PC-3 (cell line): ENCODE measurements around the gene ZNF697. TPM values are rescaled to one million over a fixed set of nuclear protein-coding genes. Genes with fewer than 3 reads are reported as not detected.
A peak's percentile ranks its signal among the peaks of the same experiment; 100 is the strongest.

Experiments used
- ATAC-seq: fragments of 200-7000 bp; cut with Tn5 transposase; 2 replicates; pipeline ENCODE4 v1.9.1; 2020; ENCODE audit warnings: mild to moderate bottlenecking, moderate library complexity
- BruUV-seq: library from RNA; stranded (reverse); fragments of 400-500 nt; replicated peaks from 2 replicates; lab custom pipeline; 2021; lab: Mats Ljungman, UMichigan
- CTCF ChIA-PET: fragments of 300-600 bp; sonication (Branson Sonifier 250); formaldehyde crosslinking; loops from one replicate; lab custom pipeline; 2022; ENCODE audit warnings: antibody characterized with exemption; lab: Charles Lee
- POLR2A ChIA-PET: fragments of 300-600 bp; sonication (Branson Sonifier 250); formaldehyde crosslinking; loops from one replicate; lab custom pipeline; 2022; ENCODE audit warnings: antibody characterized with exemption; ENCODE audit not compliant: unreplicated experiment; lab: Charles Lee
- DNase-seq: peaks from one replicate; pipeline ENCODE4 v3.0.0-alpha.2; 2015
- H2AFZ ChIP-seq: fragments of 300-600 bp; sonication (generic); 2 replicates; pipeline ENCODE4 v1.6.0; 2016; ENCODE audit warnings: antibody characterized with exemption, low read length
- H3F3A ChIP-seq: fragments of 300-600 bp; sonication (generic); one replicate; pipeline ENCODE4 v1.6.0; 2017; ENCODE audit warnings: antibody characterized with exemption, low read length, control low read depth, mild to moderate bottlenecking; ENCODE audit not compliant: unreplicated experiment
- H3K27ac ChIP-seq: fragments of 300-600 bp; sonication (generic); 2 replicates; pipeline ENCODE4 v1.5.1; 2016; ENCODE audit warnings: mild to moderate bottlenecking, low read length
- H3K27me3 ChIP-seq: fragments of 300-600 bp; sonication (generic); 2 replicates; pipeline ENCODE4 v1.6.1; 2016; ENCODE audit warnings: low read length, mixed read lengths
- H3K36me3 ChIP-seq: fragments of 300-600 bp; sonication (generic); 2 replicates; pipeline ENCODE4 v1.6.1; 2016; ENCODE audit warnings: low read depth, mixed run types, low read length, mixed read lengths
- H3K4me1 ChIP-seq: fragments of 300-600 bp; sonication (generic); 2 replicates; pipeline ENCODE4 v1.5.1; 2016; ENCODE audit warnings: low read length; ENCODE audit not compliant: insufficient read depth
- H3K4me2 ChIP-seq: fragments of 300-600 bp; sonication (generic); 2 replicates; pipeline ENCODE4 v1.6.0; 2016; ENCODE audit warnings: low read length
- H3K4me3 ChIP-seq: fragments of 300-600 bp; sonication (generic); 2 replicates; pipeline ENCODE4 v1.5.1; 2016; ENCODE audit warnings: mild to moderate bottlenecking, low read length, mixed read lengths
- H3K79me2 ChIP-seq: fragments of 300-600 bp; sonication (generic); 2 replicates; pipeline ENCODE4 v1.6.1; 2017; ENCODE audit warnings: low read length, mixed read lengths
- H3K9ac ChIP-seq: fragments of 300-600 bp; sonication (generic); 2 replicates; pipeline ENCODE4 v1.6.0; 2016; ENCODE audit warnings: mild to moderate bottlenecking, low read length
- H3K9me2 ChIP-seq: fragments of 300-600 bp; sonication (generic); replicated peaks from 2 replicates; pipeline ENCODE4 v1.6.1; 2016; ENCODE audit warnings: mixed run types, low read length, mixed read lengths
- H3K9me3 ChIP-seq: fragments of 300-600 bp; sonication (generic); 2 replicates; pipeline ENCODE4 v1.6.1; 2016; ENCODE audit warnings: low read length, mixed read lengths
- H4K20me1 ChIP-seq: fragments of 300-600 bp; sonication (generic); 2 replicates; pipeline ENCODE4 v1.6.1; 2016; ENCODE audit warnings: low read length, mixed read lengths
- EZH2 ChIP-seq: fragments of 300-600 bp; sonication (generic); IDR thresholded peaks from one replicate; pipeline ENCODE4 v1.6.1; 2017; ENCODE audit warnings: antibody characterized with exemption, mild to moderate bottlenecking, low read length; ENCODE audit not compliant: unreplicated experiment
- EZH2phosphoT487 ChIP-seq: fragments of 300-600 bp; sonication (generic); IDR thresholded peaks from 2 replicates; pipeline ENCODE4 v1.6.1; 2018; ENCODE audit warnings: mild to moderate bottlenecking, antibody characterized with exemption, low read length, borderline replicate concordance
- intact Hi-C: fragments of 100-400 bp; cut with micrococcal nuclease; formaldehyde crosslinking; loops from 2 replicates; pipeline ENCODE4 v1.9.0; 2023
- total RNA-seq: library from RNA; depleted of rRNA; stranded (reverse); fragments of >200 nt; gene quantifications from 2 replicates; pipeline ENCODE4 v1.2.3, GENCODE V29; 2014
- TF ChIP-seq, protein P1 (sequence below): fragments of 300-600 bp; sonication (generic); conservative IDR thresholded peaks from 2 replicates; pipeline ENCODE4 v1.5.1; 2017; ENCODE audit warnings: antibody characterized with exemption, low read depth, mild to moderate bottlenecking, low read length

The ZNF697 gene
- total RNA-seq, 1 experiment from 2014 or later: 5.3 TPM

DNA sequence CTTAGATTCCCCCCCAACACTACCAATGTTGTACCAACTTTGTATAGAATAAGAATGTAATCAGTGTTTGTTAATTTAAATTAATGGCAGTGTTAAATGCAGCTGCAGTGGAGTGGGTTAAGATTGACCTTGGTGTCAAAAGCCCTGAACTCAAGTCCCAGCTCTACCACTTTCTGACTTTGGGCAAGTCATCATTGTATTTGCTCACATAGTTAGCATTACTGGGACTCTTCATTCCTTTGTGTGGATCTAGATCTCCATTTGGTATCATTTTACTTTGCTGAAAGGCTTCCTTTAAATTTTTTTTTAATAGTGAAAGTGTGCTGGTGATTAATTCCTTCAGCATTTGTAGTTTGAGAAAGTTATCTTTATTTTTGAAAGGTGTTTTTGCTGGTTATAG is 41.4 kb upstream of the ZNF697 start:
- no peaks in the 10 kb centered on the region for H3K27me3 ChIP-seq
- H3K27ac ChIP-seq: no peak overlapping the region
- H3K9ac ChIP-seq: no peak overlapping the region
- H3K79me2 ChIP-seq: no peaks in the 10 kb centered on the region
- H3F3A ChIP-seq: peaks cover 6% of the 10 kb centered on the region
- POLR2A ChIA-PET: no interaction called here
- no peak for ATAC-seq
- no peak overlapping the region for H3K4me2 ChIP-seq
- no peak for DNase-seq
- BruUV-seq: no TSS peak
- H3K4me3 ChIP-seq: no peak overlapping the region
- no peaks in the 10 kb centered on the region for H3K9me2 ChIP-seq
- CTCF ChIA-PET: no interaction called here
- H4K20me1 ChIP-seq: no peaks in the 10 kb centered on the region
- H3K9me3 ChIP-seq: no peaks in the 10 kb centered on the region
- H3K4me1 ChIP-seq: peaks cover 30% of the 10 kb centered on the region
- intact Hi-C loops: no loop called here
- H3K36me3 ChIP-seq: no peaks in the 10 kb centered on the region
- no peak overlapping the region for H2AFZ ChIP-seq
- TF ChIP-seq EZH2: no peak
- TF ChIP-seq EZH2phosphoT487: no peak
- TF ChIP-seq, protein P1, sequence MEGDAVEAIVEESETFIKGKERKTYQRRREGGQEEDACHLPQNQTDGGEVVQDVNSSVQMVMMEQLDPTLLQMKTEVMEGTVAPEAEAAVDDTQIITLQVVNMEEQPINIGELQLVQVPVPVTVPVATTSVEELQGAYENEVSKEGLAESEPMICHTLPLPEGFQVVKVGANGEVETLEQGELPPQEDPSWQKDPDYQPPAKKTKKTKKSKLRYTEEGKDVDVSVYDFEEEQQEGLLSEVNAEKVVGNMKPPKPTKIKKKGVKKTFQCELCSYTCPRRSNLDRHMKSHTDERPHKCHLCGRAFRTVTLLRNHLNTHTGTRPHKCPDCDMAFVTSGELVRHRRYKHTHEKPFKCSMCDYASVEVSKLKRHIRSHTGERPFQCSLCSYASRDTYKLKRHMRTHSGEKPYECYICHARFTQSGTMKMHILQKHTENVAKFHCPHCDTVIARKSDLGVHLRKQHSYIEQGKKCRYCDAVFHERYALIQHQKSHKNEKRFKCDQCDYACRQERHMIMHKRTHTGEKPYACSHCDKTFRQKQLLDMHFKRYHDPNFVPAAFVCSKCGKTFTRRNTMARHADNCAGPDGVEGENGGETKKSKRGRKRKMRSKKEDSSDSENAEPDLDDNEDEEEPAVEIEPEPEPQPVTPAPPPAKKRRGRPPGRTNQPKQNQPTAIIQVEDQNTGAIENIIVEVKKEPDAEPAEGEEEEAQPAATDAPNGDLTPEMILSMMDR: no peak

DNA sequence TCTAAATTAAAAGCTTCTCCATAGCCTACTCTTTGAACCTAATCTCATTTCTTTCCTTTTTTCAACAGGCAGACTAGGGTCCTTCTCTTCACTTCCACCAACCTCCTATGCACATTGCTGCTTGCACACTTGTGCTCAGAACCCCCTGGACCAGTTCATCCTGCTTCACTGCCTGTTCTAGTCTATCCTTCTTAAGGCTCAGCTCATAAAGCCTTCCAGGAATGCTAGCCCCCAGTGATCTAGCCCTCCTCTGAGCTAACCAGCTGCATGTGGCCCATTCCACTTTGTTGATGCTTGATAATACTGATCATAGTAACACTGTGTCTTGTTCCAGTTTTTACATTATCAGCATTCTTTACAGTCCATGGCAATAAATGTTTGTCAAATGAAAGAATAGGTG is 40.7 kb upstream of the ZNF697 start:
- no peaks in the 10 kb centered on the region for H3K9me3 ChIP-seq
- intact Hi-C loops: no loop called here
- H3K79me2 ChIP-seq: no peaks in the 10 kb centered on the region
- ChIA-PET POLR2A (no interaction called here), CTCF (interaction anchor here (0.6 kb wide), 1 partner anchor 77 kb away, joined by 3 read pairs; no protein-coding TSS in a partner anchor)
- TF ChIP-seq, protein P1: no peak
- no peak for TF ChIP-seq EZH2phosphoT487
- no peak for TF ChIP-seq EZH2
- H3K36me3 ChIP-seq: no peaks in the 10 kb centered on the region
- no peaks in the 10 kb centered on the region for H4K20me1 ChIP-seq
- H3K4me2 ChIP-seq: no peak overlapping the region
- H3K9me2 ChIP-seq: no peaks in the 10 kb centered on the region
- H3F3A ChIP-seq: peaks cover 6% of the 10 kb centered on the region
- BruUV-seq: no TSS peak
- H3K27ac ChIP-seq: no peak overlapping the region
- H3K27me3 ChIP-seq: no peaks in the 10 kb centered on the region
- H3K4me1 ChIP-seq: peaks cover 30% of the 10 kb centered on the region
- no peak for ATAC-seq
- no peak overlapping the region for H3K4me3 ChIP-seq
- H3K9ac ChIP-seq: no peak overlapping the region
- H2AFZ ChIP-seq: no peak overlapping the region
- no peak for DNase-seq

DNA sequence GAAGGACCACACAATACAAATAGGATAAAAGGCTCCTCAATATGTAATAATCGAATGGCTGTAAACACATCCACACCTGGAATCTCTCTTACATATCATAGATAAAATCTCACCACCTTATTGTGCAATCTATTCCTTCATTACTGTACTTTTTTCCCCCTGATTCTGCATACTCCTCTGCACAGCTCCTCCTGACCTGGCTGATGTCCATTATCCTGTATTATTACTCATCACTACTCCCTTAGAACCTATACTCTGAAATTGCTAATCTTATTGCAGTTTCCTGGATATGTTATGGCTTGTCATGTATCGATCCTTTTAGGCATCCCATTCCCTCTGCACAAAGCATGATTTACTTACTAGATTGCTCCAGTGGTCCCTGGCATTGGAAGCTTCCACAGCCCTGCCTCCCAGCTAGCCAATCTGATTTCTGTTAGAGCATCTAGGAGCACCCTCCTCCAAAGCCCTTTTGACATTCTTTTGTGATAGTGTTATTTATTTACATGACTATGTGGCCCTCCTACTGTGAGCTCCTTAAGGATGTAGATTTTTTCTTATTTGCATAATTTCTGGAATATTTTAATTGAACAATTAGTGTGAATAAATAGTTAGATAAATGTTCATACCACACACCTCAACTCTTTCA is 39.5 kb upstream of the ZNF697 start:
- Histone ChIP-seq H3K4me3 (peak overlapping the region; percentile 18; the same call in 1 of the 2 replicates), H3K27me3 (no peaks in the 10 kb centered on the region), H3K9ac (no peak overlapping the region), H3K4me1 (peaks cover 30% of the 10 kb centered on the region), H2AFZ (no peak overlapping the region), H3K4me2 (peak overlapping the region; percentile 66), H4K20me1 (no peaks in the 10 kb centered on the region), H3F3A (peaks cover 6% of the 10 kb centered on the region), H3K9me3 (no peaks in the 10 kb centered on the region), H3K27ac (peak overlapping the region; percentile 75), H3K9me2 (no peaks in the 10 kb centered on the region), H3K36me3 (no peaks in the 10 kb centered on the region), H3K79me2 (no peaks in the 10 kb centered on the region)
- ATAC-seq: peak; percentile 60
- TF ChIP-seq EZH2 (no peak), EZH2phosphoT487 (no peak)
- TF ChIP-seq, protein P1: no peak
- POLR2A ChIA-PET: no interaction called here
- BruUV-seq: no TSS peak
- DNase-seq: peak; percentile 70
- intact Hi-C loops: no loop called here
- CTCF ChIA-PET: interaction anchor here (0.6 to 1.1 kb wide), 3 partner anchors 24 to 413 kb away, joined by 3 read pairs; partner anchors contain the start of gene PHGDH
